Chondrocyte (in vitro differentiated cells): Measurements from ENCODE around the gene DLK1. TPM values are rescaled to one million over a fixed set of nuclear protein-coding genes. Genes with fewer than 3 reads are reported as not detected.

Source experiments
- DNase-seq: peaks from one replicate; pipeline ENCODE4 v3.0.0; 2021; ENCODE audit warnings: mixed read lengths, low spot score
- H3K27ac Mint-ChIP-seq: one replicate; pipeline ENCODE4 v1.8.0; 2021; ENCODE audit warnings: mild to moderate bottlenecking, moderate library complexity, mixed read lengths; ENCODE audit not compliant: unreplicated experiment
- H3K27me3 Mint-ChIP-seq: 2 replicates; pipeline ENCODE4 v1.8.0; 2021; ENCODE audit warnings: low read depth, mixed read lengths
- H3K36me3 Mint-ChIP-seq: 2 replicates; pipeline ENCODE4 v1.8.0; 2021; ENCODE audit warnings: low read depth, mixed read lengths
- H3K4me1 Mint-ChIP-seq: 2 replicates; pipeline ENCODE4 v1.8.0; 2021; ENCODE audit warnings: low read depth, mild to moderate bottlenecking, mixed read lengths
- H3K4me3 Mint-ChIP-seq: one replicate; pipeline ENCODE4 v1.8.0; 2021; ENCODE audit warnings: mild to moderate bottlenecking, moderate library complexity, mixed read lengths; ENCODE audit not compliant: unreplicated experiment
- H3K9me3 Mint-ChIP-seq: 2 replicates; pipeline ENCODE4 v1.8.0; 2021; ENCODE audit warnings: low read depth, mixed read lengths
- CTCF ChIP-seq: fragments of 200-600 bp; sonication (generic); IDR thresholded peaks from 2 replicates; pipeline ENCODE4 v1.5.0; 2021; ENCODE audit warnings: antibody characterized with exemption, mild to moderate bottlenecking, moderate library complexity
- total RNA-seq: library from RNA; stranded (reverse); gene quantifications from 3 replicates; pipeline ENCODE4 v1.2.1, GENCODE V29; 2021

DLK1 gene
- total RNA-seq, 1 donor from 2014 or later: 0.45 TPM

DNA sequence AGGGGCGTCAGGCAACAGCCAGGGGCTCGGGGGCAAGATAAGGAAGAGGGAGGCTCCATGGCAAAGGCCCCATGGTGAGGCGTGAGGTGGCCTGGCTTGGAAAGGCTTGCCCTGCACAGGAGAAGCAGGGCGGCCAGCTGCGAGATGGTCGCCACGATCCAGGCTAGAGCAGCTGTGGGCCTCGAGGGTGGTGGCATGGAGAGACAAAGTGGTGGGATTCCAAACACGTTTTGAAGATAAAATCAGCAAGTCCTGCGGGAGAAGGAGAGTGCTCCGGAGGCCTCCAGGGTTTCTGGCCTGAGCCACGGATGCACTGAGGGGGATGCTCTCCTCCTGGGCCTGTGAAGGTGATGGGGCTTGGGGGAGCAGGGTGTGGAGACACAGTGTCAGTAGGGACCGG, 20.5 kb upstream of the DLK1 start:
- Mint-ChIP-seq H3K27ac (no peak overlapping the region), H3K36me3 (no peaks in the 10 kb centered on the region), H3K4me3 (no peak overlapping the region), H3K4me1 (peaks cover 3% of the 10 kb centered on the region), H3K9me3 (no peaks in the 10 kb centered on the region), H3K27me3 (peaks cover 24% of the 10 kb centered on the region)
- TF ChIP-seq CTCF: no peak
- DNase-seq: no peak

DNA sequence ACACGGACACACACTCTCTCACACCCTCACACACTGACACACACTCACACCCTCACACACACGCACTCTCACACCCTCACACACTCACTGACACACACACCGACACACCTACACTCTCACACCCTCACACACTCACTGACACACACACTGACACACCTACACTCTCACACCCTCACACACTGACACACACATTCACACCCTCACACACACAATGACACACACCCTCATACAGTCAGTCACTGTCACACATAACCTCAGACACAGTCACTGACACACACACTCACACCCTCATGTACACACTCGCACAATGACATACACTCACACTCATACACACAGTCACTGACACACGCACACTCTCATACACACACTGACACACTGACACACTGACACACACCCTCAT, 19.8 kb upstream of the DLK1 start:
- no peak overlapping the region for H3K4me3 Mint-ChIP-seq
- peaks cover 26% of the 10 kb centered on the region for H3K27me3 Mint-ChIP-seq
- no peaks in the 10 kb centered on the region for H3K36me3 Mint-ChIP-seq
- no peak for TF ChIP-seq CTCF
- H3K4me1 Mint-ChIP-seq: peaks cover 3% of the 10 kb centered on the region
- H3K27ac Mint-ChIP-seq: no peak overlapping the region
- H3K9me3 Mint-ChIP-seq: no peaks in the 10 kb centered on the region
- DNase-seq: no peak

GRCh38 chr14:100708425-100709288, 18.0 kb upstream of the DLK1 start:
- no peaks in the 10 kb centered on the region for H3K36me3 Mint-ChIP-seq
- no peak for TF ChIP-seq CTCF
- DNase-seq: no peak
- H3K4me3 Mint-ChIP-seq: no peak overlapping the region
- H3K4me1 Mint-ChIP-seq: peaks cover 3% of the 10 kb centered on the region
- H3K27ac Mint-ChIP-seq: no peak overlapping the region
- H3K9me3 Mint-ChIP-seq: no peaks in the 10 kb centered on the region
- peaks cover 27% of the 10 kb centered on the region for H3K27me3 Mint-ChIP-seq

DNA sequence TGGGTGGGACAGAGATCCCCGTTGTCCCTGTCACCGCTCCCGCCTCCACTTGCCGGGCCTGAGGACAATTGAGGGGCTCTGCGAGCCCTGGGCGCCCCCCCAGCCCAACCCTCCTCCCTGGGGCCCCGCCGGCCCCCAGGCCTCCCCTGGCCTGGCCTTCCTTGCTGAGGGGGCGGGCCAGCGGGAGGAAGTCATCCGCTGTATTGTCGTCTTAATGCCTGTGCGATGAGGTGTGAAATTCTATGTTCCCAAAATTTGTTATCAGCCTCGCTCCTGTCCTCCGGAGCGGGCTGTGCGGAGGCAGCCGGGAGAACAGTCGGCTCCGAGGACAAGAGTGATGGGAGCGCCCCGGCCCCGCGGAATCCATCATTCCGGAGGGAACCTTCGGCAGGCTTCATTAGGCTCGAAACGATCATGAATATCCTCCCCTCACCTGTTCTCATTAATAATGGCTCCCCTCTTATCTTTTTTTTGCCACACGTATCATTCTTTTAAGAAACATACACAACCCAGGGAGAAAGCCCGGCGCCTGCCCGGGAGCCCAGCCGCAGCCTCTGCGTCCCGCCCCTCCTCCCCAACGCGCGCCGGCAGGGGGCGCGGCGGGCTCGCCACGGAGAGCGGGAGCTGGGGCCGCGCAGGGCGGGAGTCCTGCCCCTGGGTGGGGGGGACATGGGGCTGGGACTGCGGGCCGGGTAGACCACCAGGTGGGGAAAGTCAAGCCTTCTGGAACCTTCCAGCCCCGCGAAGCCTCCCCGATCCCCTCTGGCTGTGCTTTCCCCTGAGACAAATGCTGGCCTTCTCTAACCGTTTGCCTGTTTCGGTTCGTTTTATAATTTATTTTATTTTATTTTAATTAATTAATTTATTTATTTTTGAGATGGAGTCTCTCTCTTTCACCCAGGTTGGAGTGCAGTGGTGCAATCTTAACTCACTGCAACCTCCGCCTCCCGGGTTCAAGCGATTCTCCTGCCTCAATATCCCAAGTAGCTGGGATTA, 17.1 kb upstream of the DLK1 start:
- no peaks in the 10 kb centered on the region for H3K36me3 Mint-ChIP-seq
- peaks cover 3% of the 10 kb centered on the region for H3K4me1 Mint-ChIP-seq
- TF ChIP-seq CTCF: peak; percentile 74
- H3K27me3 Mint-ChIP-seq: peaks cover 27% of the 10 kb centered on the region
- no peaks in the 10 kb centered on the region for H3K9me3 Mint-ChIP-seq
- DNase-seq: no peak
- peak overlapping the region; percentile 31 for H3K4me3 Mint-ChIP-seq
- H3K27ac Mint-ChIP-seq: no peak overlapping the region

DNA sequence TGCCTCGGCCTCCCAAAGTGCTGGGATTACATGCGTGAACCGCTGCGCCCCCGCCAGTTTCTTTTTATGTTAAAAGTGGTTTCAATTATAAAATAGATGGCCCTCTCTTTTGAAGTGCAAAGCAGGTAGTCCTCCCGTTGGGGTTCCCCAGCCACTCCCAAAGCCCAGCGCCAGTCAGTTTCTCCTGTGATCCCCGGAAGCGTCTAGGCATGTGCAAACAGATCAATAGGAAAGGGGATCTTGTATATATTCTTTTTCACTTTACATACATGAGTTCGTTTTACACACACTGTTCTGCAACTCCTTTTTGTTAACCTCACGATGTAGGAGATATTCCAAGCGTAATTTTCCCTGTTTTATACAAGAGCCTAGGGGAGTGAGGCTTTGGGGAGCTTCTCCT, 16.3 kb upstream of the DLK1 start:
- no peak overlapping the region for H3K4me3 Mint-ChIP-seq
- TF ChIP-seq CTCF: no peak

More for the DNA sequence above, 16.3 kb upstream of the DLK1 start:
- Mint-ChIP-seq H3K9me3 (no peaks in the 10 kb centered on the region), H3K27me3 (peaks cover 22% of the 10 kb centered on the region), H3K27ac (no peak overlapping the region), H3K4me1 (peaks cover 3% of the 10 kb centered on the region), H3K36me3 (no peaks in the 10 kb centered on the region)
- DNase-seq: no peak
